ENCODE results near the gene RARS1. TPM values are rescaled to one million over a fixed set of nuclear protein-coding genes. Genes with fewer than 3 reads are reported as not detected.
"Not testable (repeated sequence)": the region's sequence is repeated elsewhere in the genome, so short reads cannot be mapped to it uniquely, and the experiment has no call there.

The RARS1 gene
- polyA plus RNA-seq, 4 donors, result 54.8 to 123 (median 68.8) TPM

DNA sequence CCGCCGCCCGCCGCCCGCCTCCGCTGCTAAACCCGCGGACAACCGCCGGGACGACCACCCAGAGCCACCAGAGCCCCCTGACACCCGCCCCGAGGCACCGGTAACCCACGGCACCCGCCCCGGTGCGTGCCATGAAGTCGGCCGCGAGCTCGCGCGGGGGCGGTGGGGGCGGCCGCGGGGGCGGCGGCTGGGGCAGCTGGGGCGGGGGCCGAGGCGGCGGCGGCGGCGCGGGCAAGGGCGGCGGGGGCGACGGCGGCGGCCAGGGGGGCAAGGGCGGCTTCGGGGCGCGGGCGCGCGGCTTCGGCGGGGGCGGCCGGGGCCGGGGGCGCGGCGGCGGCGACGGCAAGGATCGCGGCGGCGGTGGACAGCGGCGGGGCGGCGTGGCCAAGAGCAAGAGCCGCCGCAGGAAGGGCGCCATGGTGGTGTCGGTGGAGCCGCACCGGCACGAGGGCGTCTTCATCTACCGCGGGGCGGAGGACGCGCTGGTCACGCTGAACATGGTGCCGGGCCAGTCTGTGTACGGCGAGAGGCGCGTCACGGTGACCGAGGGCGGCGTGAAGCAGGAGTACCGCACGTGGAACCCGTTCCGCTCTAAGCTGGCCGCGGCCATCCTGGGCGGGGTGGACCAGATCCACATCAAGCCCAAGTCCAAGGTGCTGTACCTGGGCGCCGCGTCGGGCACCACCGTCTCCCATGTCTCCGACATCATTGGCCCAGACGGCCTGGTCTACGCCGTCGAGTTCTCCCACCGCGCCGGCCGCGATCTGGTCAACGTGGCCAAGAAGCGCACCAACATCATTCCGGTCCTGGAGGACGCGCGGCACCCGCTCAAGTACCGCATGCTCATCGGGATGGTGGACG lies 43.3 kb downstream of the RARS1 start:
- Histone ChIP-seq H3K4me1 (ENCODE audit: control insufficient read depth in 3 of 3, insufficient read depth in 2 of 3, low read depth in 1 of 3, low read length in 2 of 3) (peaks cover 0 to 9% (median 3%) of the 10 kb centered on the region in 3 donors), H3K27me3 (ENCODE audit: control insufficient read depth in 3 of 3, insufficient read depth in 3 of 3, low read length in 3 of 3) (peaks cover 0 to 23% (median 20%) of the 10 kb centered on the region in 3 donors), H3K36me3 (ENCODE audit: control insufficient read depth in 3 of 3, insufficient read depth in 2 of 3, low read depth in 1 of 3, low read length in 3 of 3) (no peaks in the 10 kb centered on the region), H3K4me3 (ENCODE audit: low read depth in 1 of 3, low read length in 3 of 3) (peak overlapping the region; percentile 10 to 56 (median 44)), H3K27ac (ENCODE audit: low read depth in 1 of 3, low read length in 2 of 3) (no peak overlapping the region), H3K9me3 (ENCODE audit: control insufficient read depth in 2 of 2, insufficient read depth in 1 of 2, low read depth in 1 of 2, low read length in 1 of 2) (peaks cover 0 to 11% of the 10 kb centered on the region in 2 donors)
- FAIRE-seq (no peak), DNase-seq (peak in 1 of 2 donors; percentile 41)
- 16 to 30% (median 29%) methylated on average over 66 to 125 of the region's 125 CpGs for WGBS, 3 donors

DNA sequence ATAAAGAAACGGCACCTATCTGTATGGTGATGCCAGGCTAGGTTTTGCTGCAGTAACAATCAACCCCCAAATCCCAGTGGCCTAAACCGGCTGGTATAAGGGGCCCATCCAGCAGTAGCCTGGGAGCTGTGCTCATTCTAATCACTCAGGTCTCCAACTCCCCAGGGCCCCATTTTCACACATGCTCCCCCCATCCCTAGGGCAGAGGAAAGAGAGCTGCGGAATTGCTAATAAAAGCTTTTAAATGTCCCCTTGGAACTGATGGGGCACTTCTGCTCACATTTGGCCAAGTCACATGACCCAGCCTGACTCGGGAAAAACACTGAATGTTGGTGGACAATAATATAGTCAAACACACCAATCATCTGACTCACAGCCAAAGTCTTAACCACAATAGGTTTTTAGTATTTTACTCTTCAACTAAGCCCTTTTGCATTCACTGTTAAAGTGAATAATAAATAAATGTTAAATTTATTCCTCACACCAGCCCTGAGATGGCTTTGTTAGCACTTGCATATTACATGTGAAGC lies 44.4 kb downstream of the RARS1 start:
- FAIRE-seq (no peak), DNase-seq (no peak)
- Histone ChIP-seq H3K36me3 (ENCODE audit: control insufficient read depth in 3 of 3, insufficient read depth in 2 of 3, low read depth in 1 of 3, low read length in 3 of 3) (no peaks in the 10 kb centered on the region), H3K9me3 (ENCODE audit: control insufficient read depth in 2 of 2, insufficient read depth in 1 of 2, low read depth in 1 of 2, low read length in 1 of 2) (peaks cover 0 to 11% of the 10 kb centered on the region in 2 donors), H3K4me1 (ENCODE audit: control insufficient read depth in 3 of 3, insufficient read depth in 2 of 3, low read depth in 1 of 3, low read length in 2 of 3) (peaks cover 0 to 9% (median 3%) of the 10 kb centered on the region in 3 donors), H3K27ac (ENCODE audit: low read depth in 1 of 3, low read length in 2 of 3) (no peak overlapping the region), H3K27me3 (ENCODE audit: control insufficient read depth in 3 of 3, insufficient read depth in 3 of 3, low read length in 3 of 3) (peaks cover 0 to 23% (median 20%) of the 10 kb centered on the region in 3 donors), H3K4me3 (ENCODE audit: low read depth in 1 of 3, low read length in 3 of 3) (no peak overlapping the region)
- WGBS, 3 donors, result 63 to 87% (median 77%) methylated on average over 4 of the region's 4 CpGs

DNA sequence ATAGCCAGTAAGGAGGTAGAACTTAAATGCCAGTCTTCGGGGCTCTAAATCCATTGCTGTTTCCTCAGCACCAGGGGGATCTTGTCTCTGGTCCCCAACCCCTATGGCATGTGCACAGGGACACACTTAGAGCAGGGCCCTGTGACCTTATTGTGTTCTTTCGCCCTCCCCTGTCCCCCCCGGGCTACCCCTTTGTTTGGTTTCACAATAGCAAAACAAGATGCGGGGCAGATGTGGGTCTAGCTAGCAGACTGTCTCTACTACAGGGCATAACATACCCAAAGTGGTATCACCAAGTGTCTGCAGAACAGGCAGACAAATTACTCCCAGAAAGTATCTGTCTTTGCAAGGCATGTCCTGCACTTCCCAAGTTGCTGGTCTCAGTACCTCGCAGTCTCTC lies 44.9 kb downstream of the RARS1 start:
- Histone ChIP-seq H3K36me3 (ENCODE audit: control insufficient read depth in 3 of 3, insufficient read depth in 2 of 3, low read depth in 1 of 3, low read length in 3 of 3) (no peaks in the 10 kb centered on the region), H3K4me1 (ENCODE audit: control insufficient read depth in 3 of 3, insufficient read depth in 2 of 3, low read depth in 1 of 3, low read length in 2 of 3) (peaks cover 0 to 9% (median 3%) of the 10 kb centered on the region in 3 donors), H3K27ac (ENCODE audit: low read depth in 1 of 3, low read length in 2 of 3) (no peak overlapping the region), H3K9me3 (ENCODE audit: control insufficient read depth in 2 of 2, insufficient read depth in 1 of 2, low read depth in 1 of 2, low read length in 1 of 2) (peaks cover 0 to 11% of the 10 kb centered on the region in 2 donors), H3K27me3 (ENCODE audit: control insufficient read depth in 3 of 3, insufficient read depth in 3 of 3, low read length in 3 of 3) (peaks cover 0 to 23% (median 20%) of the 10 kb centered on the region in 3 donors), H3K4me3 (ENCODE audit: low read depth in 1 of 3, low read length in 3 of 3) (no peak overlapping the region)
- DNase-seq (no peak), FAIRE-seq (no peak)
- WGBS, 3 donors, result 81 to 92% (median 83%) methylated on average over 4 to 5 of the region's 5 CpGs

DNA sequence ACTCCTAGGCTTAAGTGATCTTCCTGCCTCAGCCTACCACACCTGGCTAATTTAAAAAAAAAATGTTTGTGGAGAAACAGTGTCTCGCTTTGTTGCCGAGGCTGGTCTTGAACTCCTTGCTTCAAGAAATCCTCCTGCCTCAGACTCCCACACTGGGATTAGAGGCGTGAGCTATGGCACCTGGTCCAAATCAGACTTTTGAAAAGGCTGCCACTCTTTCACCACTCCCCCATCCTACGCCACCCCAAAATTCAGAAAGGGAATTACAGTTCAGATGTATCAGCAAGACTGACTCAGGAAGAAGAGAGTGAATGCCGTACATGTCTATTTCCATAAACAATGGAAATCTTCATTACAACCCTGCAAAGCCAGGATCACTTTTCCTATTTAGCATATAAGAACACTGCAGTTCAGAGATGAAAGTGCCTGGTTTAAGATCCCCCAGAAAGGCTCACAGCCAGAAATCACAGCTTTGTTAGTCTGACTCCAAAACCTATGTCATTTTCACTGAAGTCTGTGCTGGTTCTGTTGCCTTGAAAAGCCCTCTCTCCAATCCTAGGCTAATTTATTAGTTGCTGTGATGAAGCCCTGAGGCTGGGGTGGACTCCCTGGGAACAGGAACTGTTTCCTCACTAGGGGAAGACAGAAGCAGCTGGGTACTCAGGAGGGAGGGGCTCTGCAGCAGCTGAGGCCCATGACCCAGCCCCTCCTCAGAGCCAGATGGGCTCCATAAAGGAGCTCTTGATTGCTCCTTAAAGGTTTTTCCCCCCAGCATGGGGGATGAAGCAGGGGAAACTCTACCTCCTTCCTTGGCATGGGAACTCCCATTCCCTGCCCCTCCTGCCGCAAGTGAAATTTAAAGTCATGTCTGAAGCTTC lies 46.0 kb downstream of the RARS1 start:
- H3K27ac ChIP-seq (ENCODE audit: low read depth in 1 of 3, low read length in 2 of 3), result no peak overlapping the region
- H3K4me1 ChIP-seq (ENCODE audit: control insufficient read depth in 3 of 3, insufficient read depth in 2 of 3, low read depth in 1 of 3, low read length in 2 of 3), result peaks cover 0 to 9% (median 3%) of the 10 kb centered on the region in 3 donors
- WGBS, 3 donors, result 69 to 85% (median 80%) methylated on average over 6 of the region's 6 CpGs
- H3K4me3 ChIP-seq (ENCODE audit: low read depth in 1 of 3, low read length in 3 of 3), result no peak overlapping the region
- FAIRE-seq (no peak), DNase-seq (no peak)
- peaks cover 0 to 11% of the 10 kb centered on the region in 2 donors for H3K9me3 ChIP-seq (ENCODE audit: control insufficient read depth in 2 of 2, insufficient read depth in 1 of 2, low read depth in 1 of 2, low read length in 1 of 2)
- H3K27me3 ChIP-seq (ENCODE audit: control insufficient read depth in 3 of 3, insufficient read depth in 3 of 3, low read length in 3 of 3), result peaks cover 0 to 23% (median 20%) of the 10 kb centered on the region in 3 donors
- H3K36me3 ChIP-seq (ENCODE audit: control insufficient read depth in 3 of 3, insufficient read depth in 2 of 3, low read depth in 1 of 3, low read length in 3 of 3), result no peaks in the 10 kb centered on the region

DNA sequence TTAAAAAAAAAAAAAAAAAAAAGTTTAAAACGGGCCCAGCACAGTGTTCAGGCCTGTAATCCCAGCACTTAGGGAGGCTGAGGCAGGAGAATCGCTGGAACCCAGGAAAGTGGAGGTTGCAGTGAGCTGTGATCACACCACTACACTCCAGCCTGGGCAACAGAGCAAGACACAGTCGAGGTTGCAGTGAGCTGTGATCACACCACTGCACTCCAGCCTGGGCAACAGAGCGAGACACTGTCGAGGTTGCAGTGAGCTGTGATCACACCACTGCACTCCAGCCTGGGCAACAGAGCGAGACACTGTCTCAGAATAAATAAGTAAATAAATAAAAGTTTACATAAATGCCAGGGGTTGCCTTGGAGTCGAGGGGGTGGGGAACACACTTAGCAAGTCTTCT lies 48.1 kb downstream of the RARS1 start:
- WGBS, 3 donors, result 71 to 79% (median 78%) methylated on average over 7 of the region's 7 CpGs
- not testable (repeated sequence) for H3K27ac ChIP-seq (ENCODE audit: low read depth in 1 of 3, low read length in 2 of 3); H3K4me3 ChIP-seq (ENCODE audit: low read depth in 1 of 3, low read length in 3 of 3); FAIRE-seq; H3K36me3 ChIP-seq (ENCODE audit: control insufficient read depth in 3 of 3, insufficient read depth in 2 of 3, low read depth in 1 of 3, low read length in 3 of 3); H3K4me1 ChIP-seq (ENCODE audit: control insufficient read depth in 3 of 3, insufficient read depth in 2 of 3, low read depth in 1 of 3, low read length in 2 of 3); DNase-seq; H3K9me3 ChIP-seq (ENCODE audit: control insufficient read depth in 2 of 2, insufficient read depth in 1 of 2, low read depth in 1 of 2, low read length in 1 of 2)
- H3K27me3 ChIP-seq (ENCODE audit: control insufficient read depth in 3 of 3, insufficient read depth in 3 of 3, low read length in 3 of 3), result peaks cover 0 to 19% (median 16%) of the 10 kb centered on the region in 3 donors

DNA sequence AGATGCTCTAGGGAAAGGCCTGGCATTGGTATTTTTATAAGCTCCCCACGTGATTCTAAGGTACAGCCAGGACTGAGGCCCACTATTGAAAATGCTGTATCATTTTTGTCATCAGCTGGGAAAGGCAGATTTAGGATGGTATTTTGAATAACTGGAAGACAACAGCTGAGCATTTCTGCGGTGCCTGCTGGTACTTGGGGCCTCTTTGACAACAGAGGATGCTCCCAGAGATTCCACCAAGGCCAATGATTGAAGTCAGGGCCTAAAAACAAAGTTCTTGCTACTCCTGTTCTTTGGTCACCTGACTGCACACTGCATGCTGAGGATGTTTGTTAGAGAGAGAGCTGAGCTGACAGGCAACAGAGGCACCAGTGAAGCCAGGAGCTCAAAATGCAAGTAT lies 50.9 kb downstream of the RARS1 start:
- H3K9me3 ChIP-seq (ENCODE audit: control insufficient read depth in 2 of 2, insufficient read depth in 1 of 2, low read depth in 1 of 2, low read length in 1 of 2), result no peaks in the 10 kb centered on the region
- no peak overlapping the region for H3K27ac ChIP-seq (ENCODE audit: low read depth in 1 of 3, low read length in 2 of 3)
- H3K4me3 ChIP-seq (ENCODE audit: low read depth in 1 of 3, low read length in 3 of 3), result no peak overlapping the region
- no peaks in the 10 kb centered on the region for H3K36me3 ChIP-seq (ENCODE audit: control insufficient read depth in 3 of 3, insufficient read depth in 2 of 3, low read depth in 1 of 3, low read length in 3 of 3)
- no peaks in the 10 kb centered on the region for H3K4me1 ChIP-seq (ENCODE audit: control insufficient read depth in 3 of 3, insufficient read depth in 2 of 3, low read depth in 1 of 3, low read length in 2 of 3)
- WGBS, 3 donors, result 55 to 69% (median 58%) methylated on average over 2 of the region's 2 CpGs
- H3K27me3 ChIP-seq (ENCODE audit: control insufficient read depth in 3 of 3, insufficient read depth in 3 of 3, low read length in 3 of 3), result peaks cover 0 to 5% (median 0%) of the 10 kb centered on the region in 3 donors
- DNase-seq (no peak), FAIRE-seq (no peak)

DNA sequence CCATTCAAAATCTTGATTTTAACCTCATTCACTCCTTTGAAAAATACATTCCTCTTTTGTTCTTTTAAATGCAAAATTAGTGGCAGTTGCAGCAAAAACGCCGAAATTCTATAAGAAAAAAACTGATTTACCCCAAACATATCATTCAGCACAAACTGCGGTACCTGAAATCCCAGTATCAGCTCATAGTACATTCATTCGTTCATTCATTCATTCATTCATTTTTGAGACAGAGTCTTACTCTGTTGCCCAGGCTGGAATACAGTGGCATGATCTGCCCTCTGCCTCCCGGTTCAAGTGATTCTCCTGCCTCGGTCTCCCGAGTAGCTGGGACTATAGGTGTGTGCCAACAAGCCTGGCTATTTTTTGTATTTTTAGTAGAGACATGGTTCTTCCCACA lies 63.3 kb downstream of the RARS1 start:
- 95 to 97% (median 96%) methylated on average over 7 of the region's 7 CpGs for WGBS, 3 donors
- H3K4me1 ChIP-seq (ENCODE audit: control insufficient read depth in 3 of 3, insufficient read depth in 2 of 3, low read depth in 1 of 3, low read length in 2 of 3), result no peaks in the 10 kb centered on the region
- H3K9me3 ChIP-seq (ENCODE audit: control insufficient read depth in 2 of 2, insufficient read depth in 1 of 2, low read depth in 1 of 2, low read length in 1 of 2), result no peaks in the 10 kb centered on the region
- no peak for FAIRE-seq
- DNase-seq, result no peak
- peaks cover 3 to 17% (median 9%) of the 10 kb centered on the region in 3 donors for H3K36me3 ChIP-seq (ENCODE audit: control insufficient read depth in 3 of 3, insufficient read depth in 2 of 3, low read depth in 1 of 3, low read length in 3 of 3)
- no peak overlapping the region for H3K27ac ChIP-seq (ENCODE audit: low read depth in 1 of 3, low read length in 2 of 3)
- no peaks in the 10 kb centered on the region for H3K27me3 ChIP-seq (ENCODE audit: control insufficient read depth in 3 of 3, insufficient read depth in 3 of 3, low read length in 3 of 3)
- no peak overlapping the region for H3K4me3 ChIP-seq (ENCODE audit: low read depth in 1 of 3, low read length in 3 of 3)

DNA sequence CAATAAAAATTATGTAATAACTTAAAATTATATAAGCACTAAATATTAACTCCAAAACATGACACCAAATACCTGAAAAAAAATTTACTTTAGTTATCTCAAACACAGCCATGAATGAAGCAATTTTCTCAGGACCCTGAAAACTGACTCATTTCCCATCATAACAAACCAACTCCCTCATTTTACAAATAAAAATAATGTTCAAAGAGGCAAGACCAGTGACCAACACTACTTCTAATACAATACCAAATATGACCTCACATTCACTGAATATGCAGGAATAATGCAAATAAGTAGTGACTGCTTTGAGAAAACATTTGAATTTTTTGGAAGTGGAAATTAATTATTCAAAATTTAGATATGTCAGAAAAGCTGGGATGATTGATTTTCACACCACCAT lies 64.4 kb downstream of the RARS1 start:
- DNase-seq, result no peak
- H3K4me3 ChIP-seq (ENCODE audit: low read depth in 1 of 3, low read length in 3 of 3), result no peak overlapping the region
- H3K4me1 ChIP-seq (ENCODE audit: control insufficient read depth in 3 of 3, insufficient read depth in 2 of 3, low read depth in 1 of 3, low read length in 2 of 3), result no peaks in the 10 kb centered on the region
- no peak for FAIRE-seq
- no peaks in the 10 kb centered on the region for H3K9me3 ChIP-seq (ENCODE audit: control insufficient read depth in 2 of 2, insufficient read depth in 1 of 2, low read depth in 1 of 2, low read length in 1 of 2)
- no peaks in the 10 kb centered on the region for H3K27me3 ChIP-seq (ENCODE audit: control insufficient read depth in 3 of 3, insufficient read depth in 3 of 3, low read length in 3 of 3)
- peaks cover 3 to 17% (median 9%) of the 10 kb centered on the region in 3 donors for H3K36me3 ChIP-seq (ENCODE audit: control insufficient read depth in 3 of 3, insufficient read depth in 2 of 3, low read depth in 1 of 3, low read length in 3 of 3)
- H3K27ac ChIP-seq (ENCODE audit: low read depth in 1 of 3, low read length in 2 of 3), result no peak overlapping the region
